ENCODE data around the gene SIRPB2. TPM values are rescaled to one million over a fixed set of nuclear protein-coding genes. Genes with fewer than 3 reads are reported as not detected.
A peak's percentile ranks its signal among the peaks of the same experiment; 100 is the strongest.

Gene SIRPB2
- total and polyA plus RNA-seq, 10 of the 15 experiments (the other 5 are each of a cell fraction or from before 2014, with no cell fraction given), result not detected

DNA sequence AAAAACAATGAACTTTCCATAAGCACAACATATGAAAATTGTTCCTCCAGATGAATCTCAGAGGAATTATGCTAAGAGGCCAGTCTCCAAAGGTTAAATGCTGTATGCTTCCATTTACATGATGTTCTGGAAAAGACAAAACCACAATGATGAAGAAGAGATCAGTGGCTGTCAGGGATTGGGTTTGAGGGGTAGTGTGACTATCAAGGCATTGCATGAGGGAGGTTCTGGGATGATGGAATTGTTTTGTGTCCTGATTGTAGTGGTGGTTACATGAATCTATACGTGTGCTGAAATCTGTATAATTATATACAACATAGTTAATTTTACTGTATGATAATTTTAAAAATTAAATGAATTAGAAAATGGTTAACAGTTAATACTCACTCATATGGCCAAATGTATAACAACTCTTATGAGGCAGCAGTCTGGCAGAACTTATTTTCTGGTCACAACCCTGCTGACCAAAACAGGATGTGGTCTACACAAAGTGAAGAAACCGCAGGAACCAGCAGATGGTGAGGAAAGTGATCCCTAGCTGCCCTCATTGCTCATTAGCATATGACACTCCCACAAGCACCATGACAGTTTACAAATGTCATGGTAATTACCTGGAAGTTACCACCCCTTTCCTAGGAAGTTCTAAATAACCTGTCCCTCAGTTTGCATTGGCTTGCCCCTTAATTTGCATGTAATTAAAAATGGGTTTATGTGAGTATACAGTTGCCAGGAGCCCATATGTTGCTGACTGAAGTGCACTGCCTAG lies 56.5 kb downstream of the SIRPB2 start (continued):
- TF ChIP-seq REST (IDR thresholded peaks at IDR 0.05; ENCODE audit: low read depth, low read length), result no peak
- no peak for TF ChIP-seq SMAD5 (IDR thresholded peaks at IDR 0.05; ENCODE audit: low read depth)
- TF ChIP-seq CBX5 (IDR thresholded peaks at IDR 0.05; ENCODE audit: low read depth), result no peak
- TF ChIP-seq BMI1 (IDR thresholded peaks at IDR 0.05; ENCODE audit: borderline replicate concordance), result no peak
- TF ChIP-seq BCLAF1 (IDR thresholded peaks at IDR 0.05), result no peak
- TF ChIP-seq ETV6 (conservative IDR thresholded peaks at IDR 0.05 in 1 of 2, IDR thresholded peaks at IDR 0.05 in 1 of 2; ENCODE audit: borderline replicate concordance in 1 of 2, low read depth in 1 of 2), result peak in 1 of 2 experiments; percentile 51; a peak in 1 of 4 replicates
- peak; percentile 78 for TF ChIP-seq TCF12 (IDR thresholded peaks at IDR 0.05; ENCODE audit: low read depth, low read length)
- TF ChIP-seq PAX8 (IDR thresholded peaks at IDR 0.05), result no peak
- no peak for TF ChIP-seq ZBED1 (IDR thresholded peaks at IDR 0.05; ENCODE audit: borderline replicate concordance)
- 0 out of 2 replicates have a peak, but pooled peaks have one; percentile 24 for TF ChIP-seq MEF2A (IDR thresholded peaks at IDR 0.05; ENCODE audit: insufficient read depth, low read depth, low read length)
- TF ChIP-seq KDM1A (IDR thresholded peaks at IDR 0.05; ENCODE audit: borderline replicate concordance), result no peak
- TF ChIP-seq JUND (IDR thresholded peaks at IDR 0.05; ENCODE audit: low read depth, low read length), result no peak
- TF ChIP-seq BRCA1 (IDR thresholded peaks at IDR 0.05; ENCODE audit: low read depth, low read length), result no peak
- no peak for TF ChIP-seq CHD4 (IDR thresholded peaks at IDR 0.05)
- TF ChIP-seq LARP7 (IDR thresholded peaks at IDR 0.05), result no peak
- no peak for TF ChIP-seq STAT3 (IDR thresholded peaks at IDR 0.05; ENCODE audit: low read depth, low read length)
- TF ChIP-seq POU2F2 (IDR thresholded peaks at IDR 0.05; ENCODE audit: borderline replicate concordance, low read depth, low read length), result peak; percentile 71; the same call in 1 of the 3 replicates
- TF ChIP-seq, protein P1, sequence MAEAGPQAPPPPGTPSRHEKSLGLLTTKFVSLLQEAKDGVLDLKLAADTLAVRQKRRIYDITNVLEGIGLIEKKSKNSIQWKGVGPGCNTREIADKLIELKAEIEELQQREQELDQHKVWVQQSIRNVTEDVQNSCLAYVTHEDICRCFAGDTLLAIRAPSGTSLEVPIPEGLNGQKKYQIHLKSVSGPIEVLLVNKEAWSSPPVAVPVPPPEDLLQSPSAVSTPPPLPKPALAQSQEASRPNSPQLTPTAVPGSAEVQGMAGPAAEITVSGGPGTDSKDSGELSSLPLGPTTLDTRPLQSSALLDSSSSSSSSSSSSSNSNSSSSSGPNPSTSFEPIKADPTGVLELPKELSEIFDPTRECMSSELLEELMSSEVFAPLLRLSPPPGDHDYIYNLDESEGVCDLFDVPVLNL (IDR thresholded peaks at IDR 0.05; ENCODE audit: low read depth, low read length), result no peak
- TF ChIP-seq PAX5 (IDR thresholded peaks at IDR 0.05; ENCODE audit: borderline replicate concordance, low read depth, low read length), result peak; percentile 60; the same call in 1 of the 2 replicates
- peak; percentile 83 for TF ChIP-seq MTA2 (IDR thresholded peaks at IDR 0.05; ENCODE audit: low read depth)
- no peak for TF ChIP-seq SMC3 (IDR thresholded peaks at IDR 0.05; ENCODE audit: borderline replicate concordance, low read length)
- peak; percentile 36; the same call in 1 of the 2 replicates for TF ChIP-seq CREM (IDR thresholded peaks at IDR 0.05; ENCODE audit: low read depth)
- TF ChIP-seq TBL1XR1 (IDR thresholded peaks at IDR 0.05; ENCODE audit: low read depth, low read length), result no peak
- TF ChIP-seq YY1 (IDR thresholded peaks at IDR 0.05; ENCODE audit: low read depth, low read length), result peak; percentile 91
- no peak for TF ChIP-seq RAD21 (IDR thresholded peaks at IDR 0.05; ENCODE audit: insufficient read depth, low read depth, low read length)

Measured in GM12878 (cell line).